HepG2 (cell line): ENCODE measurements around the gene CDKL5.

ENCODE experiments used
- ZNF274 ChIP-seq: sonication (generic); formaldehyde crosslinking; IDR thresholded peaks from 2 replicates; pipeline ENCODE4 v1.5.1; 2020; ENCODE audit warnings: mild to moderate bottlenecking, missing genetic modification reagents
- ZNF629 ChIP-seq: sonication (generic); formaldehyde crosslinking; conservative IDR thresholded peaks from 2 replicates; pipeline ENCODE4 v1.5.0; 2020; ENCODE audit warnings: missing genetic modification reagents
- TF ChIP-seq, protein P1 (sequence below): sonication (generic); formaldehyde crosslinking; IDR thresholded peaks from 2 replicates; pipeline ENCODE4 v1.4.0; 2020; ENCODE audit warnings: missing genetic modification reagents

GRCh38 chrX:18702362-18703195, 277.2 kb downstream of the CDKL5 start:
- no peak for TF ChIP-seq ZNF274 (CRISPR knock-in tag)
- no peak for TF ChIP-seq ZNF629
- TF ChIP-seq, protein P1, sequence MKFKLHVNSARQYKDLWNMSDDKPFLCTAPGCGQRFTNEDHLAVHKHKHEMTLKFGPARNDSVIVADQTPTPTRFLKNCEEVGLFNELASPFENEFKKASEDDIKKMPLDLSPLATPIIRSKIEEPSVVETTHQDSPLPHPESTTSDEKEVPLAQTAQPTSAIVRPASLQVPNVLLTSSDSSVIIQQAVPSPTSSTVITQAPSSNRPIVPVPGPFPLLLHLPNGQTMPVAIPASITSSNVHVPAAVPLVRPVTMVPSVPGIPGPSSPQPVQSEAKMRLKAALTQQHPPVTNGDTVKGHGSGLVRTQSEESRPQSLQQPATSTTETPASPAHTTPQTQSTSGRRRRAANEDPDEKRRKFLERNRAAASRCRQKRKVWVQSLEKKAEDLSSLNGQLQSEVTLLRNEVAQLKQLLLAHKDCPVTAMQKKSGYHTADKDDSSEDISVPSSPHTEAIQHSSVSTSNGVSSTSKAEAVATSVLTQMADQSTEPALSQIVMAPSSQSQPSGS (CRISPR knock-in tag), result no peak
